NCI-H526 (cell line): ENCODE measurements around the gene LMTK2.

Experiments
- DNase-seq, 2 experiments: peaks; one replicate each; lab custom pipeline; 2025; lab: John Stamatoyannopoulos, UW

The LMTK2 gene

GRCh38 chr7:98234429-98235147, 127.9 kb downstream of the LMTK2 start:
- DNase-seq, result no peak

- DNase-seq, result no peak
These were observed 129.2 kb downstream of the LMTK2 start for GRCh38 chr7:98235901-98236300.

GRCh38 chr7:98236355-98237185, 129.9 kb downstream of the LMTK2 start:
- no peak for DNase-seq

GRCh38 chr7:98238076-98238475, 131.4 kb downstream of the LMTK2 start:
- no peak for DNase-seq

- no peak for DNase-seq
These were observed 132.3 kb downstream of the LMTK2 start for GRCh38 chr7:98238976-98239375.

GRCh38 chr7:98240961-98241673, 134.5 kb downstream of the LMTK2 start:
- peak in 1 of 2 experiments; percentile 66 for DNase-seq

- DNase-seq, result no peak
These were observed 135.1 kb downstream of the LMTK2 start for GRCh38 chr7:98241674-98242241.

- no peak for DNase-seq
These were observed 135.7 kb downstream of the LMTK2 start for GRCh38 chr7:98242342-98242741.

- no peak for DNase-seq
These were observed 136.3 kb downstream of the LMTK2 start for GRCh38 chr7:98242934-98243333.

- no peak for DNase-seq
These were observed 138.2 kb downstream of the LMTK2 start for GRCh38 chr7:98244871-98245270.

- no peak for DNase-seq
These were observed 141.5 kb downstream of the LMTK2 start for GRCh38 chr7:98248156-98248555.

GRCh38 chr7:98249106-98249505, 142.4 kb downstream of the LMTK2 start:
- DNase-seq, result no peak

GRCh38 chr7:98250789-98251188, 144.1 kb downstream of the LMTK2 start:
- DNase-seq, result peak in 1 of 2 experiments; percentile 17

- peak; percentile 40 to 75 for DNase-seq
These were observed 144.6 kb downstream of the LMTK2 start for GRCh38 chr7:98251231-98251600.

- DNase-seq, result peak; percentile 85 to 96
These were observed 145.2 kb downstream of the LMTK2 start, which contains the start of gene TECPR1 for GRCh38 chr7:98251601-98252424. TSS of gene TECPR1 (minus strand) at chr7:98252232. CDS start at chr7:98246146, 6,086 bp downstream.

- DNase-seq, result peak in 1 of 2 experiments; percentile 36
These were observed 145.9 kb downstream of the LMTK2 start for GRCh38 chr7:98252425-98253054.

GRCh38 chr7:98254516-98254915, 147.9 kb downstream of the LMTK2 start:
- no peak for DNase-seq

- DNase-seq, result no peak
These were observed 148.4 kb downstream of the LMTK2 start for GRCh38 chr7:98254951-98255610.

- no peak for DNase-seq
These were observed 149.8 kb downstream of the LMTK2 start for GRCh38 chr7:98256431-98256830.

GRCh38 chr7:98257701-98258100, 151.0 kb downstream of the LMTK2 start:
- DNase-seq, result no peak
